Measurements from ENCODE around the gene ELMO2.

DNA sequence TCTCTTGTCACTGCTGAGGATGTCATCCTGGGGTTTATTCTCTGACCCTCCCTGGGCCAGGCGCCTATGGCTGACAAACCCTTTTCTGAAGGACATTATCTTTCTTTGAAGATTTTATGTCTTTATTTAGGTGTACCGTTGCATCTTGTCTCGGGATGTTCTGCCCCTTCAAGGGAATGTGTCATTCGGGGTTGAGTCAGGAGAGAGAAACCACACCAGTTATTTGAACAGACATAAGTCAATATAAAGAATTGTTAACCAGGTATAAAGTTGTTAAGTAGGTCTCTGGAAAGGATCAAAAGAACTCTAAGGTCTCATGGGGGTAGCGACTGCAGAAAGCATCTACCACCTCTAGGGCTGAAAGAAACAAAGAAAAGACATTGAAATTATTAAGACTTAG is 8.2 kb upstream of the ELMO2 start:
- TF ChIP-seq, protein P1, sequence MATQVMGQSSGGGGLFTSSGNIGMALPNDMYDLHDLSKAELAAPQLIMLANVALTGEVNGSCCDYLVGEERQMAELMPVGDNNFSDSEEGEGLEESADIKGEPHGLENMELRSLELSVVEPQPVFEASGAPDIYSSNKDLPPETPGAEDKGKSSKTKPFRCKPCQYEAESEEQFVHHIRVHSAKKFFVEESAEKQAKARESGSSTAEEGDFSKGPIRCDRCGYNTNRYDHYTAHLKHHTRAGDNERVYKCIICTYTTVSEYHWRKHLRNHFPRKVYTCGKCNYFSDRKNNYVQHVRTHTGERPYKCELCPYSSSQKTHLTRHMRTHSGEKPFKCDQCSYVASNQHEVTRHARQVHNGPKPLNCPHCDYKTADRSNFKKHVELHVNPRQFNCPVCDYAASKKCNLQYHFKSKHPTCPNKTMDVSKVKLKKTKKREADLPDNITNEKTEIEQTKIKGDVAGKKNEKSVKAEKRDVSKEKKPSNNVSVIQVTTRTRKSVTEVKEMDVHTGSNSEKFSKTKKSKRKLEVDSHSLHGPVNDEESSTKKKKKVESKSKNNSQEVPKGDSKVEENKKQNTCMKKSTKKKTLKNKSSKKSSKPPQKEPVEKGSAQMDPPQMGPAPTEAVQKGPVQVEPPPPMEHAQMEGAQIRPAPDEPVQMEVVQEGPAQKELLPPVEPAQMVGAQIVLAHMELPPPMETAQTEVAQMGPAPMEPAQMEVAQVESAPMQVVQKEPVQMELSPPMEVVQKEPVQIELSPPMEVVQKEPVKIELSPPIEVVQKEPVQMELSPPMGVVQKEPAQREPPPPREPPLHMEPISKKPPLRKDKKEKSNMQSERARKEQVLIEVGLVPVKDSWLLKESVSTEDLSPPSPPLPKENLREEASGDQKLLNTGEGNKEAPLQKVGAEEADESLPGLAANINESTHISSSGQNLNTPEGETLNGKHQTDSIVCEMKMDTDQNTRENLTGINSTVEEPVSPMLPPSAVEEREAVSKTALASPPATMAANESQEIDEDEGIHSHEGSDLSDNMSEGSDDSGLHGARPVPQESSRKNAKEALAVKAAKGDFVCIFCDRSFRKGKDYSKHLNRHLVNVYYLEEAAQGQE (IDR thresholded peaks at IDR 0.05; ENCODE audit: low read depth) = no peak
- TF ChIP-seq EP300 (IDR thresholded peaks at IDR 0.05; ENCODE audit: borderline replicate concordance) (no peak), RAD21 (IDR thresholded peaks at IDR 0.05; ENCODE audit: low read depth) (no peak), CEBPB (IDR thresholded peaks at IDR 0.05) (no peak), YY1 (IDR thresholded peaks at IDR 0.05; ENCODE audit: low read depth) (no peak), TAF1 (IDR thresholded peaks at IDR 0.05; ENCODE audit: low read depth) (no peak), ZBTB7A (IDR thresholded peaks at IDR 0.05; ENCODE audit: low read depth) (no peak), EGR1 (IDR thresholded peaks at IDR 0.05) (no peak), NFIC (IDR thresholded peaks at IDR 0.05) (no peak), TEAD4 (IDR thresholded peaks at IDR 0.05) (no peak), CREB1 (IDR thresholded peaks at IDR 0.05; ENCODE audit: low read depth) (no peak), TCF12 (IDR thresholded peaks at IDR 0.05; ENCODE audit: low read depth) (no peak)
- TF ChIP-seq, protein P2, sequence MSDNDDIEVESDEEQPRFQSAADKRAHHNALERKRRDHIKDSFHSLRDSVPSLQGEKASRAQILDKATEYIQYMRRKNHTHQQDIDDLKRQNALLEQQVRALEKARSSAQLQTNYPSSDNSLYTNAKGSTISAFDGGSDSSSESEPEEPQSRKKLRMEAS (IDR thresholded peaks at IDR 0.05) = no peak
- TF ChIP-seq, protein P3, sequence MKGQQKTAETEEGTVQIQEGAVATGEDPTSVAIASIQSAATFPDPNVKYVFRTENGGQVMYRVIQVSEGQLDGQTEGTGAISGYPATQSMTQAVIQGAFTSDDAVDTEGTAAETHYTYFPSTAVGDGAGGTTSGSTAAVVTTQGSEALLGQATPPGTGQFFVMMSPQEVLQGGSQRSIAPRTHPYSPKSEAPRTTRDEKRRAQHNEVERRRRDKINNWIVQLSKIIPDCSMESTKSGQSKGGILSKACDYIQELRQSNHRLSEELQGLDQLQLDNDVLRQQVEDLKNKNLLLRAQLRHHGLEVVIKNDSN (IDR thresholded peaks at IDR 0.05) = no peak

All from Ishikawa (cell line).